B cell (primary cell): ENCODE data around the gene CYSLTR1. TPM values are rescaled to one million over a fixed set of nuclear protein-coding genes. Genes with fewer than 3 reads are reported as not detected.
"Not testable (repeated sequence)": the region's sequence is repeated elsewhere in the genome, so short reads cannot be mapped to it uniquely, and the experiment has no call there.

Experiments
- ATAC-seq: fragments of 200-7000 bp; cut with Tn5 transposase; one replicate; pipeline ENCODE4 v1.10.0; 2021; ENCODE audit warnings: low read depth, mild to moderate bottlenecking, moderate number of reproducible peaks, moderate library complexity
- CTCF ChIA-PET: fragments of 350-600 bp; sonication (Branson Sonifier 250); formaldehyde crosslinking; loops from one replicate; lab custom pipeline; 2021; ENCODE audit warnings: antibody characterized with exemption, inconsistent platforms; lab: Charles Lee
- POLR2A ChIA-PET: fragments of 350-600 bp; sonication (Branson Sonifier 250); formaldehyde crosslinking; loops from one replicate; lab custom pipeline; 2021; ENCODE audit warnings: antibody characterized with exemption; lab: Charles Lee
- DNase-seq: peaks from one replicate; pipeline ENCODE4 v3.0.0; 2013
- H2AFZ ChIP-seq: 2 replicates; pipeline ENCODE4 v1.6.1; 2012; ENCODE audit warnings: mild to moderate bottlenecking, low read depth, low read length; ENCODE audit not compliant: insufficient read depth, poor library complexity, severe bottlenecking
- H3K27ac ChIP-seq, 2 donors: 1 replicate in 1 of 2; 2 replicates in 1 of 2; pipeline ENCODE4 v1.5.1; 2012 to 2013; ENCODE audit warnings: low read length in 2 of 2, mild to moderate bottlenecking in 2 of 2, moderate library complexity in 1 of 2
- H3K27me3 ChIP-seq, 4 experiments: fragments of 200-600 bp in 1 of 4; sonication (generic) in 1 of 4; replicated peaks in 1 of 4; 1 replicate in 2 of 4; 2 replicates in 2 of 4; pipeline versions ENCODE4 v1.6.1 to v1.7.0; 2013 to 2016; ENCODE audit warnings: low read length in 3 of 4, mild to moderate bottlenecking in 2 of 4, mixed read lengths in 1 of 4, moderate library complexity in 1 of 4; ENCODE audit not compliant: insufficient read depth in 4 of 4, control insufficient read depth in 3 of 4; ENCODE audit errors: control extremely low read depth in 1 of 4
- H3K36me3 ChIP-seq, 2 experiments: replicated peaks in 1 of 2; 1 replicate in 1 of 2; 2 replicates in 1 of 2; pipeline versions ENCODE4 v1.6.1 to v1.7.1; 2013; ENCODE audit warnings: low read length in 1 of 2; ENCODE audit not compliant: insufficient read depth in 2 of 2, control insufficient read depth in 1 of 2; ENCODE audit errors: control extremely low read depth in 1 of 2, extremely low read depth in 1 of 2
- H3K4me1 ChIP-seq, 2 donors: fragments of 200-600 bp in 1 of 2; sonication (generic) in 1 of 2; 1 replicate in 1 of 2; 2 replicates in 1 of 2; pipeline versions ENCODE4 v1.5.1 to v1.6.1; 2013 to 2017; ENCODE audit warnings: low read length in 2 of 2; ENCODE audit not compliant: control insufficient read depth in 2 of 2, insufficient read depth in 2 of 2
- H3K4me2 ChIP-seq: replicated peaks from 2 replicates; pipeline ENCODE3; 2012; ENCODE audit warnings: mild to moderate bottlenecking, low read depth, low read length; ENCODE audit not compliant: poor library complexity, severe bottlenecking
- H3K4me3 ChIP-seq, 5 experiments: fragments of 200-600 bp in 1 of 5; sonication (generic) in 1 of 5; 1 replicate in 3 of 5; 2 replicates in 2 of 5; pipeline versions ENCODE4 v1.5.1 to v1.7.0; 2011 to 2016; ENCODE audit warnings: low read length in 4 of 5, mild to moderate bottlenecking in 4 of 5, low read depth in 2 of 5, control low read depth in 1 of 5, moderate library complexity in 1 of 5; ENCODE audit not compliant: insufficient read depth in 1 of 5; ENCODE audit errors: control extremely low read depth in 1 of 5, extremely low read depth in 1 of 5
- H3K79me2 ChIP-seq: fragments of 200-600 bp; sonication (generic); one replicate; pipeline ENCODE4 v1.6.0; 2016; ENCODE audit warnings: low read length; ENCODE audit not compliant: control insufficient read depth, insufficient read depth
- H3K9ac ChIP-seq: fragments of 200-600 bp; sonication (generic); 2 replicates; pipeline ENCODE4 v1.6.1; 2017; ENCODE audit warnings: mild to moderate bottlenecking, low read length, moderate library complexity
- H3K9me3 ChIP-seq, 3 donors: one replicate each; pipeline versions ENCODE4 v1.6.1 to v1.7.1; 2013; ENCODE audit warnings: low read length in 2 of 3; ENCODE audit not compliant: control insufficient read depth in 2 of 3, insufficient read depth in 1 of 3; ENCODE audit errors: control extremely low read depth in 1 of 3
- H4K20me1 ChIP-seq: 2 replicates; pipeline ENCODE4 v1.6.0; 2012; ENCODE audit warnings: mild to moderate bottlenecking, low read length; ENCODE audit not compliant: insufficient read depth, control insufficient read depth, poor library complexity, severe bottlenecking
- H3K27ac Mint-ChIP-seq: one replicate; pipeline ENCODE4 v1.8.0; 2021; ENCODE audit warnings: mixed read lengths
- H3K27me3 Mint-ChIP-seq: one replicate; pipeline ENCODE4 v1.8.0; 2021; ENCODE audit warnings: mixed read lengths
- H3K4me1 Mint-ChIP-seq: one replicate; pipeline ENCODE4 v1.8.0; 2021; ENCODE audit warnings: mixed read lengths
- H3K4me3 Mint-ChIP-seq: one replicate; pipeline ENCODE4 v1.8.0; 2021; ENCODE audit warnings: mixed read lengths
- H3K9me3 Mint-ChIP-seq: one replicate; pipeline ENCODE4 v1.8.0; 2022; ENCODE audit warnings: mixed read lengths; ENCODE audit not compliant: insufficient read depth
- EZH2 ChIP-seq: IDR thresholded peaks from 2 replicates; pipeline ENCODE4 v1.6.1; 2012; ENCODE audit warnings: borderline replicate concordance, low read depth, mild to moderate bottlenecking, moderate library complexity, low read length; ENCODE audit not compliant: insufficient read depth, poor library complexity, severe bottlenecking
- WGBS: methylation state at CpG from one replicate; pipeline ENCODE4 v1.1.5; 2013; ENCODE audit warnings: missing lambda C conversion rate; ENCODE audit not compliant: insufficient coverage; 5-methylcytosine and 5-hydroxymethylcytosine counted together
- intact Hi-C: fragments of 100-400 bp; cut with micrococcal nuclease; formaldehyde crosslinking; loops from one replicate; pipeline ENCODE4 v1.10.0; 2022
- polyA plus RNA-seq: library from polyadenylated mRNA; depleted of rRNA; stranded (reverse); fragments of >200 nt; gene quantifications from 2 replicates; pipeline ENCODE4 v1.2.3, GENCODE V29; 2012
- total RNA-seq, 2 donors: library from RNA; stranded (reverse); fragments of 120-200 nt in 1 of 2; gene quantifications; 1 replicate in 1 of 2; 2 replicates in 1 of 2; pipeline versions ENCODE4 v1.2.3 to v1.2.4, GENCODE V29; 2013 to 2022
- TF ChIP-seq, protein P1 (sequence below): fragments of 200-600 bp; IDR thresholded peaks from one replicate; pipeline ENCODE4 v1.8.0; 2022; ENCODE audit warnings: antibody characterized with exemption, mild to moderate bottlenecking

The CYSLTR1 gene
- total and polyA plus RNA-seq, 2 donors (not counting 1 experiment from before 2014, with no cell fraction given): 20.8 to 43.4 TPM

DNA sequence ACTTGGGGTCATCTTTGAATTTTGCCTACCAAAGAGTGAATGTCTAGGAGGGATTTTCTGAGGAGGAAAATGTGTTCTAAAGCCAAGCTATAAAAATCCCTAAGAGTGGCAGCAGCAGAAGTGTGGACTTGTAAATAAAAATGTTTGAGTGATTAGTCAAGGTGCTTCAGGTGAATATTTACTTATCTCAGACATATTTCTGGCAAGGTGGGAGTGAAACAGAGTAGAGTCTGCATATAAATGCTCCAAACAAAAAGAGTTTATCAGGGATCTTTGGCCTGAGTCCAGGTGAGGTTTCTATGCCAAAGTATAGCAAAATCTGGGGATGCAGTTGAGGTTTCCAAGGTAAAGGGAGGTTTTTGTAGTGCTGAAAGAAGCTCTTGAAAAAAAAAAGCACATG, 19.7 kb downstream of the CYSLTR1 start:
- Histone ChIP-seq H4K20me1 (peaks cover 5% of the 10 kb centered on the region), H3K4me2 (no peak overlapping the region), H3K36me3 (peaks cover 0 to 8% of the 10 kb centered on the region in 2 experiments), H3K9ac (no peak overlapping the region), H3K4me1 (peaks cover 11 to 17% of the 10 kb centered on the region in 2 donors), H2AFZ (no peak overlapping the region), H3K9me3 (peaks cover 0 to 1% (median 0%) of the 10 kb centered on the region in 3 donors), H3K4me3 (no peak overlapping the region), H3K79me2 (peaks cover 50% of the 10 kb centered on the region), H3K27me3 (no peaks in the 10 kb centered on the region), H3K27ac (no peak overlapping the region)
- no peaks in the 10 kb centered on the region for H3K27me3 Mint-ChIP-seq
- no peak for DNase-seq
- H3K4me1 Mint-ChIP-seq: peaks cover 42% of the 10 kb centered on the region
- H3K27ac Mint-ChIP-seq: no peak overlapping the region
- intact Hi-C loops: no loop called here
- no peaks in the 10 kb centered on the region for H3K9me3 Mint-ChIP-seq
- TF ChIP-seq EZH2: no peak
- TF ChIP-seq, protein P1, sequence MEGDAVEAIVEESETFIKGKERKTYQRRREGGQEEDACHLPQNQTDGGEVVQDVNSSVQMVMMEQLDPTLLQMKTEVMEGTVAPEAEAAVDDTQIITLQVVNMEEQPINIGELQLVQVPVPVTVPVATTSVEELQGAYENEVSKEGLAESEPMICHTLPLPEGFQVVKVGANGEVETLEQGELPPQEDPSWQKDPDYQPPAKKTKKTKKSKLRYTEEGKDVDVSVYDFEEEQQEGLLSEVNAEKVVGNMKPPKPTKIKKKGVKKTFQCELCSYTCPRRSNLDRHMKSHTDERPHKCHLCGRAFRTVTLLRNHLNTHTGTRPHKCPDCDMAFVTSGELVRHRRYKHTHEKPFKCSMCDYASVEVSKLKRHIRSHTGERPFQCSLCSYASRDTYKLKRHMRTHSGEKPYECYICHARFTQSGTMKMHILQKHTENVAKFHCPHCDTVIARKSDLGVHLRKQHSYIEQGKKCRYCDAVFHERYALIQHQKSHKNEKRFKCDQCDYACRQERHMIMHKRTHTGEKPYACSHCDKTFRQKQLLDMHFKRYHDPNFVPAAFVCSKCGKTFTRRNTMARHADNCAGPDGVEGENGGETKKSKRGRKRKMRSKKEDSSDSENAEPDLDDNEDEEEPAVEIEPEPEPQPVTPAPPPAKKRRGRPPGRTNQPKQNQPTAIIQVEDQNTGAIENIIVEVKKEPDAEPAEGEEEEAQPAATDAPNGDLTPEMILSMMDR: no peak
- no peak overlapping the region for H3K4me3 Mint-ChIP-seq
- ATAC-seq: no peak
- ChIA-PET POLR2A (no interaction called here), CTCF (no interaction called here)

DNA sequence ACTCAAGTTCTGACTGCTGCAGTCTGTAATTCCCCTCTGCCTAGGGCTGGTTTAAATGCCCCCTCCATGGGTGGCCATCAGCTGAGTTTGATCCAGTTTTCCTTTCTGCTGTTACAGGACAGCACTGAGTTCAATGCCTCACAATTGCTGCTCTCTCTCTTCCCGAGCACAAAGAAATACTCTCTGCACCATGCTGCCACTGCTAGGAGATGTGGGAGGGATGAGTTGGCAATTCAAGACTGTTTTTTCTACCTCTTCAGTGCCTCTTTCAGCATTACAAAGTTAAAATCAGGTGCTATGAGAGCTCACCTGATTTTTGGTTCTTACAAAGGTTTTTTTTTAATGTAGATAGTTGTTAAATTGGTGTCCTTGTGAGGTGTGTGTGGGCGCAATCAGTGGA, 24.3 kb downstream of the CYSLTR1 start:
- TF ChIP-seq EZH2: no peak
- TF ChIP-seq, protein P1: no peak
- no peak overlapping the region for H3K27ac ChIP-seq
- no peak for ATAC-seq
- H3K9me3 ChIP-seq: peaks cover 0 to 23% (median 16%) of the 10 kb centered on the region in 3 donors
- no peaks in the 10 kb centered on the region for H3K4me1 ChIP-seq
- WGBS: no CpG with 5 or more reads among the region's 2 CpGs
- ChIA-PET POLR2A (no interaction called here), CTCF (no interaction called here)
- DNase-seq: no peak
- no peak overlapping the region for H2AFZ ChIP-seq
- no peak overlapping the region for H3K9ac ChIP-seq
- H3K4me2 ChIP-seq: no peak overlapping the region
- no peak overlapping the region for H3K4me3 Mint-ChIP-seq
- peaks cover 0 to 13% of the 10 kb centered on the region in 2 experiments for H3K36me3 ChIP-seq
- H3K4me3 ChIP-seq: no peak overlapping the region
- no peaks in the 10 kb centered on the region for H4K20me1 ChIP-seq
- H3K9me3 Mint-ChIP-seq: no peaks in the 10 kb centered on the region
- H3K79me2 ChIP-seq: peaks cover 27% of the 10 kb centered on the region
- H3K4me1 Mint-ChIP-seq: peaks cover 10% of the 10 kb centered on the region
- intact Hi-C loops: no loop called here
- no peak overlapping the region for H3K27ac Mint-ChIP-seq
- no peaks in the 10 kb centered on the region for H3K27me3 Mint-ChIP-seq
- no peaks in the 10 kb centered on the region for H3K27me3 ChIP-seq

DNA sequence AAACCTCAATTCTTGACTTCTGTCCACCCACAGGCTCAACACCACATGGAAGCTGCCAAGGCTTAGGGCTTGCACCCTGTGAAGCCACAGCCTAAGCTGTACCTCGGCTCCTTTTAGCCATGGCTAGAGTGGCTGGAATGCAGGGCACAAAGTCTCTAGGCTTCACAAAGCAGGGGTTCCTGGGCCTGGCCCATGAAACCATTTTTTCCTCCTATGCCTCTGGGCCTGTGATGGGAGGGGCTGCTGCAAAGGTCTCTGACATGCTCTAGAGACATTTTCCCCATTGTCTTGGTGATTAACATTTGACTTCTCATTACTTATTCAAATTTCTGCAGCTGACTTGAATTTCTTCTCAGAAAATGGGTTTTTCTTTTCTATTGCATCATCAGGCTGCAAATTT, 26.5 kb downstream of the CYSLTR1 start:
- WGBS: 83% methylated on average over 1 of the region's 1 CpG
- ATAC-seq, H3K4me3 Mint-ChIP-seq, H3K27me3 Mint-ChIP-seq, H3K9ac ChIP-seq, intact Hi-C loops, H3K27ac Mint-ChIP-seq, H3K4me2 ChIP-seq, H3K27me3 ChIP-seq, CTCF ChIA-PET, DNase-seq, H3K4me1 ChIP-seq, H4K20me1 ChIP-seq, H3K9me3 Mint-ChIP-seq, H3K4me3 ChIP-seq, H3K27ac ChIP-seq, POLR2A ChIA-PET, H2AFZ ChIP-seq, H3K4me1 Mint-ChIP-seq: not testable (repeated sequence)
- Histone ChIP-seq H3K36me3 (peaks cover 0 to 13% of the 10 kb centered on the region in 2 experiments), H3K9me3 (peaks cover 0 to 23% (median 16%) of the 10 kb centered on the region in 3 donors), H3K79me2 (peaks cover 21% of the 10 kb centered on the region)
